Activated CD4-positive, alpha-beta T cell treated with anti-CD3 and anti-CD28 coated beads for 24 hours (primary cell): Measurements from ENCODE around the gene DCAF8L1.
"Not testable (repeated sequence)": the region's sequence is repeated elsewhere in the genome, so short reads cannot be mapped to it uniquely, and the experiment has no call there.

Experiments used
- DNase-seq, 2 donors: peaks; one replicate each; pipeline ENCODE4 v3.0.0-alpha.2; 2020; ENCODE audit warnings: low read depth in 2 of 2

The DCAF8L1 gene

DNA sequence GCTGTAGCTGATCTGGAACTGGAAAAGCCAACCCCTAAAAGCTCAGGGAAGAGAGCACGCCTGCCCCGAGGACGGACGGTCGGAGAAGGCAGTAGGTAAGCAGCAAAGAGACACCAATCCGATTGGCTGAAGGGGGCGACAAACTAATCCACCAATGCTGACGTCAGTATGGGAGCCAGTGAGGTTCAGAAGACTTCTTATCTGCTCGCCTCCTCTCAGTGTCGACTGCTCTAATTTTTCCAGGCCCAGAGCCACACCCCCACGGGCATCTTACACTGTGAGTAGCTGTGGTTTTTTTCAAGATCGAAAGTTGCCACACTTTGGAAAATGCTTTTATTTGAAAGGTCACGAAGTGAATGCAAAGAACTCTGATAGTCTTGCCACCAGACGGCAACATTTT, at the start of gene DCAF8L1:
TSS of gene DCAF8L1 (minus strand) at position 101 of the 400 bp plus-strand sequence. CDS start 115 bp downstream, outside the sequence.
- DNase-seq, result no peak

DNA sequence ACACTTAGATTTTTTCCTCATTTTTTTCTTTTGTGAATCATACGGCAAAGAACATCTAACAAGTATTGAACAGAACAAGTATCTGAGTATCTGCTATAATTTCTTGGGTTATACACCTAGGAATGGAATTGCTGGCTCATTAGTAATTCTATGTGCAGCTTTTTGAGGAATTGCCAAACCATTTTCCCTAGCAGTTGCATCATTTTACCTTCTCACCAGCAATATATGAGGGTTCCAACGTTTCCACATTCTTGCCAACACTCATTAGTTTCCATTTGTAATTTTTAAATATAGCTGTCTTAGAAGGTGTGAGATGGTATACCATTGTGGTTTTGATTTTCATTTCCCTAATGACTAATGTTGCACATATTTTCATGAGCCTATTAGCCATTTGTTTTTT, 41.1 kb upstream of the DCAF8L1 start:
- no peak for DNase-seq

DNA sequence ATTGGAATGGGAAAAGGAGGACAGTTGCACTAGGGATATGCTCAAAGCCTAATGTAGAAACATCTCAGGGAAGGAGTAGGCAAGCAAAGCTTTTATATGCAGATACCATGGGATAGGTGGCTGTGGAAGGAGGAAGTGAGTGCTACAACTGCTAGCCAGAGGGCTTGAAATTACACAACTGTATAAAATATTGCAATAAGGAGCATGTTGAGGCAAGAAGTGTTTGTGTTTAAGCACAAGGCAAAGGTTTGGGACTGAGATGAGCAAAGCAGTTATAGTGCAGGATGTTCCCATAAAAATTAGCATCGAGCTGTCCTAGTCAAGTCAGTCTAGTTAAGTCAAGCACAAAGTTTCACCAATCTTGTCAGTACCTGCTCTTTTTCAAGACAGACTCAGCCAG, 35.6 kb upstream of the DCAF8L1 start:
- DNase-seq, result no peak

DNA sequence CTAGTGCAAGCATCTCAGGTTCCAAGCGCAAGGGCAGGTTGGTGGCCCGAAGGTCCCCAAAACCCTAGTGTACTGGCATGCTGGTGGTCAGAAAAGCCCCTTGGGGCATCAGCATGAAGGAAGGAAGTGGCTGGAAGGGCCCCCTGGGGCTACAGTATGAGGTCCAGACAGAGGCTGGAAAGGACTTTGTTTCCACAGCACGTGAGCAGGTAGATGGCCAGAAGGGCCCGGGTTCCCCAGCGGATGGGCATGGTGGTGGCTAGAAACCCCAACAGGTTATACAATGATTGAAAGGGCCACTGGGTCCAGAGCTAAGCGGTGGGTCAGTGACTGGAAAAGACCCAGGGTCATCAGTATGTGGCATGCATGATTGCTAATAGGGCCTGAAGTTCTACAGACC, 34.7 kb upstream of the DCAF8L1 start:
- DNase-seq, result no peak

DNA sequence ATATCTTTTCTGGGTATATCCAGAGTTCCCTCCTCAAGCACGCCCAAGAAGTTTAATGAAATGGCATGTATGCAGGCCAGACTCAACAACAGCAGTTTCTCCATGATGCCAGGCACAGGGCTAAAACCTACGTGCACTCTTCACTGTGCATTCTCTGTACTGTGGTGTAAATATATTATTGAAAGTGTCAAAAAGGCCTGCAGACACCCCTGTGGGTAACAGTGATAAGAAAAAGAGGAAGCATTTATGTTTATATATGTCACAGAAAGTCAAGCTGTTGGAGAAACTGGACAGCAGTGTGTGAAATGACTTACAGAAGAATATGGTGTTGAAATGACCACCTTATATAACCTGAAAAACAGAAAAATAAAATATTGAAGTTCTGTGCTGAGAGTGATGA, 29.6 kb upstream of the DCAF8L1 start:
- DNase-seq, result no peak

DNA sequence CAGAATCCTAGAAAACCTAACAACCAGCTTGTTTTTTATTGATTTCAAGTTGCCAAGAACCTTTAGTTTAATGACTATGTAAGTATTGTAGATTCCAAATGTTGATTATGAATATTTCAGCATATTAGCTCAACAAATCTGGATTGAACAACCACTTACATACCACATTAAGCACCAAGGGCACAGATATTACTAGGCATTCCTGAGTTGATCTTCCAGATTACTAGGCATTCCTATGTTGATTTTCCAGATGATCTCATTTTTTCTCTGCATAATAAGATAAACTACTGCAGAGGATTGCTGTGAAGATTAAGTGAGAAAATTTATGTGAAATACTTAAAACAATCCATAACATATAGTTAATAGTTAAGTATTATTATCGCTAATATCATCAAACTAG, 17.4 kb upstream of the DCAF8L1 start:
- no peak for DNase-seq

DNA sequence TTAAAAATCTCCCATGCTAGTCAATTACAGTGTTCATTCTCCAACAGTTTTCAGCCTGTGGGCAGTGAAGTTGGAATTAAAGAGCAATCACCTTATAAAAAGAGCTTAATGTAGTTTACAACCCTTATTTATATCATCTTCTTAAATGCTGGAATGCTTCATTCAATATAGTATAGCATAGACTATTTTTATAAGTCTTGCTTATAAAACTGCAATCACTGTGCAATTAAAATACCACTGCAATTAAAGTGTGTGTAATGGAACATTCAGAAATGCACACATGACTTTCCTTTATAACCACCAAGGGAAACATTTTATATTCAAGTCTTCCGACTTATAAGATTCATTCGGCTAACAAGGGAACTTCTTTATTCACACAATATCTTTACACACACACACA, 16.4 kb upstream of the DCAF8L1 start:
- DNase-seq, result no peak

DNA sequence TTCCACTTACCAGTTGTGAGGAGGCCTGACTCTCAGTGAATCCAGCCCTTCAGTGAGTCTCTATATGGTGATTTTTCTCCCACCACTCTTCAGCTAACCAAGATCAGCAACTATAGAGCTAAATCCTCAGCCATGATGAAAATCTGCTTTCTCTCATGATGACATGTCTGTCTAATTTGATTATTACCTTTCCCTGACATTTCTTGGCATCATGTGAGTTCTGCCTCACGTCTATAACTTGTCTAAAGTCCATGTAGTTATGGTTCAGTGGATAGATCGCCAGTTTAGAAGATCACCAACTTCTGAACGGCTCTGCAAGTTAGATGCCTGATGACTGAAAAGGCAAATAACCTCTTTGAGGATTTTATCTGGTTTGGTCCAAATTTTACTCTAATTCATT, 14.9 kb upstream of the DCAF8L1 start:
- no peak for DNase-seq

DNA sequence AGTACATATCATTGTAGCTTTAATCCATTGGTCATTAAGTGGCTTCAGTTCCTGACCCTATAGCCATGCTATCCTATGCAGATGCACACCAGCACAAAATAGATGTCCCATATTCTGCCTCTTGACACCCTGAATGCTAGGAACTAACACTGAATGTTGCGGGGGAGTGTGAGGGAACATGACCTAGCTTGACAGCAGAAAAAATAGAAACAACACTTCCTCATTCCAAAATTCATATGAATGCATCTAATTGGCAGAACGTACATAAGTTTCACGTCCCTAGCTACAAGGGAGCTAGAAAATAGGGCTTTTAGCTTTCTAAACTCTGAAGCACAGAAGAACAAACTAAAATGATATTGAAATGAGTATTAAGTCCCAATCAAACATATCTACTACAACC, 14.4 kb upstream of the DCAF8L1 start:
- no peak for DNase-seq

DNA sequence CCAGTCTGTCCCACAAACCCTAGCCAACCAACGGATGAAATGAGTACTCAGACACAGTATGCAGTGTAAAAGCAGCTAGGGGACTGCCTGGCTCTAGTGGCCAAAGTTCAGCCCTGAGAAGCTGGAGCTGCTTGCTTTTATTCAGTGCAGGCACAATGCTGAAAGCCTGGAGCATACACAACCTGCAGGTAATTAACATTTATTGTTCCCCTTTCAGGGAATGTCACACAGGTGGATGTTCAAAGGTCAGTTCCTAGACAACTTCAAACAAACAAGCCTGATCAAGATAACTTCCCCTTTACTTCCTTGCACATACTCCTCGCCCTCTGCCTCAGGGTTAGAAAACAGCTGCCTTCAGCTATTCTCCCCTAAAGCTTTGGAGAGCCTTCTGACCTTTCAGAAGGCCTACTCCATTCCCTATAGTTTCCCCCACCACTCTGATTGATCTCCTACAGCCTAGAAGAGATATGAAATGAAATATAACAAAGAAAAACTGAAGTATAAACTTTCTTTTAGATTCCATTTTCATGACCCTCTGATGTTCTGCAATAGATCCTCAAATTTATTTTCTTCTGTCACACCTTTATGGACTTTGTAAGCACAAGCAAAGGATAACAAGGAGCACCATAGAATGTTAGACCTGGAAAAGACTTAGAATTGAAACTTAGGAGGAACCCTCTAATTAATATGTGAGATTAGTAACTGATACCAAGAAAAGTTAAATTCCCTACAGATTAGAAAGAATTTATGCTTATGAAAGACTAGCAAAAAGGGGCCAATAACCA, 6.8 kb upstream of the DCAF8L1 start:
- DNase-seq, result no peak

DNA sequence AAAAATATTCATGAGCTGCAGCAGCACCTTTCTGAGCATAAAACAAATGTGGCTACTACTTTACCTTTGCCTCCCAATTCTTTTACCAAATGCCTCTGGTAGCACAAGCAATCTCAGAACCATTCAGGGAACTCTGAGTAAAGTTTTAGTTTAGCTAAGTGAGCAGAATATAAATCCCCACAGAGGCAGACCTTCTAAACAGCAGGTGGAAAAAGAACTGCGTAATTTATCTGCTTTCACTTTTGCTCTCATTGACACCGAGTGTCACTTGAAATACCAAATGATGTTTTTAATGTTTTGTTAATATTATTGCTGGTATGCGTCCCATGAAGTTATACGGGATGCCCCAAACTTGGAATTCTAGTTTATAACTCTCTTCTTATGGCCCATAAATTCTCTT, 4.3 kb downstream of the DCAF8L1 start:
- not testable (repeated sequence) for DNase-seq

DNA sequence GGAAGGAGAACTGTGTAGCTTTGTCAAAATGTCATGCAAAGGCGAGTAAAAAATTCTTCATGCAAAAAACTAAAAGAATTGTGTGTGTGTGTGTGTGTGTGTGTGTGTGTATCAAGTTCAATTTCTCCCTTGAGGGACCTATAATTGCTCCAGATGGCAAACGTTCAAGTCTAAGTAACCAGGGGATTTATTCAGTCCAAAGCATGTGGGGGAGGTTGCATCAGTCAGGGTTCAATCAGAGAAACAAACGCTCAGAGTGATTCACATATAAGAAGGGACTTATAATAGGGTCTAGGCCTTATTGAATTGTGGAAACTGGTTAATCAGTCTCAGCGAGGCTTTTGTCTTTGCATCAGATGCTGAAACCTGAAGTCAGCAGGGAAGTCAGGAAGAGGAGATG, 5.0 kb downstream of the DCAF8L1 start:
- DNase-seq, result no peak

DNA sequence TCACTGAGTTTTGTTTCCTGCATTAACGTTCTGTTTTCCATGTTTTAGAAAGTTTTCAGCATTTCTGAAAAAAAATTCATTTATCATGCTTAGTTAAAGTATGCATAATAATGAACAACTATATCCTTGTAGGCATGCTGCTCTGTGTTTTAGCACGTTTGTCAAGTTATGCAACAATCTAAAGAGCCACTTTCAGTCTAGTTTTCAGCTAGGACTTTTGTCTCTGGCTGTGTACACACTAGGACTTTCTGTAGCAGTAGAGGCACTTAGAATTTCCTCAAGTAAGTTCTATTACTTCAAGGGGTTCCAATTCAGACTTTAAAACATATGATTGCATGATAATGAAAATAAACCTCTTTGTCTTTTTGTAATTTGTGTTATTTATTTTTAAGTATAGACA, 12.4 kb downstream of the DCAF8L1 start:
- no peak for DNase-seq

DNA sequence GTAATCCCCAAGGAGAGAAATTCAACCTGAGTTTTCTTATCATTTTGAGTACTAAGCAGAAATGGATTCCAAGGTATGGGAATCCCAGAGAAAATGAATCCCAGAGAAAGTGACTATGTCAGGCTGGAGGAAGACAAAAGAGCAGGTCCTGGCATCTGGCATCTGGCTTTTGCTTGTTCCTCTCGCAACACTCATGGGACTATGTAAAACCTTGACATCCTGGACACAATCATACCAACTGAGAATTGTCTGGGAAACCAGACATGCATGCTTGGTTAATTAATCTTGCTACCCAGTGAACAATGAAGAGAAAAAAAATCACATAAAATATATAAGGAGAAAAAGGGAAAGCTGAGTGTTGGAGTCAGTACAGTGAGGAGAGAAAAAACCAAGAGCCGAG, 12.9 kb downstream of the DCAF8L1 start:
- DNase-seq, result no peak

DNA sequence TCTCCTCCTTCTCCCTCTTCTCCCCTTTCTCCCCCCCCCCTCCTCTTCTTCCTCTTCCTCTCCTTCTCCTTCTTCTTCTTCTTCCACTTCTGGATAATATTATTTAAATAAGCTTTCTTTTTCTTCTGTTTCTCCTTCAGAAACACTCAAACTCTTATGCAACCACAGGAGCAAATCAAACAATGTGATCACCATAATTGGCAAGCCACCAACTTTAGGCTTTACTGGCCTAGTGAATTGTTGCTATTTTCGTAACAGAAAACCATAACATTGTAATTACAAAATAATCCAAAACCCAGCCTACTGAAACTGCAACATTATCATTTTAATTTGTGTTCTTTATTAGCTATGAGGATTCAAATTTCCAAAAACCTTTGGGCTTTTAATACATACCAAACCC, 14.3 kb downstream of the DCAF8L1 start:
- no peak for DNase-seq

DNA sequence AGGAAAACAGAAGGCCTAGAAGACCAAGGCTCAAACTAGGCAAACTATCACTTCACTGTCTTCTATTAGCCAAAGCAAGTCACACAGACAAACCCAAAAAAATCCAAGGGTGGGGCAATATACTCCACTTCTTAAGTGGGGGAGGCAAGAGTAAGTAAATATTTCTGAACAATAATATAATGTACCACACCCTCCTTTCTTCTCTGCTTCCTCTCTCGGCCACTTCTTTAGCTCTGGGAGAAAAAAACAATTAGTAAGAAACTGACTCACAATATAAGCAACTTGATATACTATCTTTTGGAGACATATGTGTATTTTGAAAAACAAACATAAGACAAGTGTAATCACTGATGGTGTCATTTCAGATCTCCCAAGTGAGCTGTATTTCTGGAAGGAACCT, 14.8 kb downstream of the DCAF8L1 start:
- no peak for DNase-seq

DNA sequence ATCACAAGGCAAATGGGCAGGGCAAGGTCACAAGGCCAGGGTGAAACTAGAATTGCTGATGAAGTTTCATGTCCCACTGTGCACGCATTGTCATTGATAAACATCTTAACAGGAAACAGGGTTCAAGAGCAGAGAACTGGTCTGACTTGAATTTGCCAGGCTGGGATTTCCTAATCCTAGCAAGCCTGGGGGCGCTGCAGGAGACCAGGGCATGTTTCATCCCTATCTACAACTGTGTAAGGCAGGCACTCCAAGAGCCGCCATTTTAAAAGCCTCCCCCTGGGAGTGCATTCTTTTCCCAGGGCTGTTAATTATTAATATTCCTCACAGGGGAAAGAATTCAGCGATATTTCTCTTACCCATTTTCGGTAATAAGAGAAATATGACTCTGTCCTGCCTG, 15.9 kb downstream of the DCAF8L1 start:
- not testable (repeated sequence) for DNase-seq

DNA sequence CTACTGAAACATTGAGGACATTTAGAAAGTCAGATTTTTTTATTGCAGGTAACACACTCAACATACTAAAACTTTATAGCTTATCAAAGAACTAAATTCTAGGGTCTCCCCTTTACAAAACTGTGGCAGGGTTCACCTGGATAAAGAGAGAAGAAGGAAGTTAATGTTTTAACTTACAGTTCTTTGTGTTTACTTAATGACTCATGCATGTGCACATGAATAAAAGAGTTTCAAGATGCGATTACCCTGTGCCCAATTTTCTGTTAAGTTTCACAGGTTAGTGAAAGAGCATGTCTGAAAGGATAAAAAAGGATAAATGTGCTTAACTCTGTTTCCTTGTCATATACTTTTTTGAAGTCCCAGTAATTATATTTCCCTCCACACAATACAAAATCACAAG, 16.8 kb downstream of the DCAF8L1 start:
- no peak for DNase-seq

DNA sequence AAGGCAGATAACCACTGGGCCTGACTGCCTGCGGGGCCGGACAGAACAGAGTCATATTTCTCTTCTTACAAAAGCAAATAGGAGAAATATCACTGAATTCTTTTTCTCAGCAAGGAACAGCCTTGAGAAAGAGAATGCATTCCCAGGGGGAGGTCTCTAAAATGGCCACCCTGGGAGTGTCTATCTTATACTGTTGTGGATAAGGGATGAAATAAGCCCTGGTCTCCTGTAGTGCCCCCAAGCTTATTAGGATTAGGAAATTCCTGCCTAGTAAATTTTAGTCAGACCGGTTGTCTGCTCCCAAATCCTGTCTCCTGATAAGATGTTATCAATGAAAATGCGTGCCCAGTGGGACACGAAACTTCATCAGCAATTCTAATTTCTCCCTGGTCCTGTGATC, 20.8 kb downstream of the DCAF8L1 start:
- DNase-seq, result not testable (repeated sequence)

DNA sequence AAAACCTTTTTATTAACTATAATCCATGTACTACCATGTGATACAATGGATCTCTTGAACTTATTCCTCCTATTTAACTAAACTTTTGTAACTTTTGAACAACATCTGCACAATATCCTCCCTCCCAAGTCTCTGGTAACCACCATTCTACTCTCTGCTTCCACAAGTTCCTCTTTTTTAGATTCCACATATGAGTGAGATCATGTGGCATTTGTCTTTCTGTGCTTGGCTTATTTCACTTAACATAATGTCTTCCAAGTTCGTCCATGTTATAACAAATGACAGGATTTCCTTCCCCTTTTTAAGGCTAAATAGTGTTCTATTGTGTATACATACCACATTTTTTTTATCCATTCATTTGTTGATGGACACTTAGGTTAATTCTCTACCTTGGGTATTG, 28.1 kb downstream of the DCAF8L1 start:
- DNase-seq, result no peak

DNA sequence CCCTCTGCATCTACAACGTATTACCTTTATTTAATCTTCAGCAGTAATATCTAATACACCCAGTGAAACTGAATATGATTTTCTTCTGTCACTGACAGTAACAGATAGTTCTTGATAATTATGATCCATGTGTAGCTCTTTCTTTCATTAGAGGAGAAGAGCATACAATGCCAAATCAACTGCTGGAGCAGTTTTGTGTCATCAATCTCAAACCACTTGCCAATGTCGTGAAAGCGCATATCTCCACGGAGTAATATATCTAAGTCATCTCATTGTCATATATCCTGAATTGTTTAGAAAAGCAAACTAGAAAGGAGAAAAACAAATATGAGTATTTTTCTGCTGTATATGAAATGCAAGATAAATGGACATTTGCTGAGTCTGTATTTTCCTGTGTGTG, 47.9 kb downstream of the DCAF8L1 start:
- no peak for DNase-seq
